Liver (tissue), 9 donors: ENCODE data around the gene DYNLL2. TPM values are rescaled to one million over a fixed set of nuclear protein-coding genes. Genes with fewer than 3 reads are reported as not detected.

Source experiments
- DNase-seq: peaks from one replicate; pipeline ENCODE4 v3.0.0-alpha.2; 2017; ENCODE audit warnings: low spot score
- H3K27ac ChIP-seq, 2 donors: one replicate each; pipeline ENCODE4 v1.7.0; 2013; ENCODE audit warnings: inconsistent platforms in 2 of 2, low read length in 2 of 2, control low read depth in 1 of 2, low read depth in 1 of 2, mild to moderate bottlenecking in 1 of 2
- H3K27me3 ChIP-seq, 4 donors: one replicate each; pipeline versions ENCODE4 v1.6.1 to v1.7.0; 2013; ENCODE audit warnings: low read length in 3 of 4, inconsistent platforms in 1 of 4, mild to moderate bottlenecking in 1 of 4, moderate library complexity in 1 of 4; ENCODE audit not compliant: control insufficient read depth in 4 of 4, insufficient read depth in 4 of 4
- H3K36me3 ChIP-seq, 4 donors: one replicate each; pipeline versions ENCODE4 v1.6.1 to v1.7.0; 2013; ENCODE audit warnings: low read length in 3 of 4, mild to moderate bottlenecking in 3 of 4, low read depth in 1 of 4, moderate library complexity in 1 of 4; ENCODE audit not compliant: control insufficient read depth in 4 of 4, insufficient read depth in 3 of 4
- H3K4me1 ChIP-seq, 4 donors: one replicate each; pipeline versions ENCODE4 v1.6.1 to v1.7.0; 2013; ENCODE audit warnings: low read length in 3 of 4, mild to moderate bottlenecking in 3 of 4, moderate library complexity in 1 of 4; ENCODE audit not compliant: control insufficient read depth in 4 of 4, insufficient read depth in 4 of 4
- H3K4me3 ChIP-seq, 3 donors: one replicate each; pipeline versions ENCODE4 v1.6.1 to v1.7.0; 2013; ENCODE audit warnings: low read length in 3 of 3, control low read depth in 1 of 3, low read depth in 1 of 3, mild to moderate bottlenecking in 1 of 3
- H3K9ac ChIP-seq, 2 donors: one replicate each; pipeline ENCODE4 v1.7.0; 2013; ENCODE audit warnings: low read length in 2 of 2, mild to moderate bottlenecking in 2 of 2, moderate library complexity in 2 of 2, control low read depth in 1 of 2, low read depth in 1 of 2
- H3K9me3 ChIP-seq, 4 donors: one replicate each; pipeline versions ENCODE4 v1.6.1 to v1.7.0; 2013; ENCODE audit warnings: low read length in 3 of 4; ENCODE audit not compliant: control insufficient read depth in 4 of 4
- ATF3 ChIP-seq: IDR thresholded peaks from 2 replicates; pipeline ENCODE4 v1.6.1; 2016; ENCODE audit warnings: antibody characterized with exemption
- EGR1 ChIP-seq, 2 donors: IDR thresholded peaks; 2 replicates each; pipeline ENCODE4 v1.6.1; 2016 to 2018; ENCODE audit warnings: antibody characterized with exemption in 2 of 2, low read depth in 2 of 2
- FOXA1 ChIP-seq: IDR thresholded peaks from 2 replicates; pipeline ENCODE4 v1.6.1; 2016; ENCODE audit warnings: antibody characterized with exemption
- FOXA2 ChIP-seq: IDR thresholded peaks from 2 replicates; pipeline ENCODE4 v1.6.1; 2016; ENCODE audit warnings: antibody characterized with exemption
- HNF4A ChIP-seq, 2 donors: conservative IDR thresholded peaks; 2 replicates each; pipeline ENCODE4 v1.6.1; 2016; ENCODE audit warnings: antibody characterized with exemption in 2 of 2, mild to moderate bottlenecking in 2 of 2
- HNF4G ChIP-seq: IDR thresholded peaks from 2 replicates; pipeline ENCODE4 v1.6.1; 2016; ENCODE audit warnings: antibody characterized with exemption
- JUND ChIP-seq, 2 donors: IDR thresholded peaks; 2 replicates each; pipeline ENCODE4 v1.6.1; 2016; ENCODE audit warnings: antibody characterized with exemption in 2 of 2
- NR2F2 ChIP-seq: IDR thresholded peaks from 2 replicates; pipeline ENCODE4 v1.6.1; 2016; ENCODE audit warnings: antibody characterized with exemption
- RAD21 ChIP-seq, 2 donors: IDR thresholded peaks; 2 replicates each; pipeline ENCODE4 v1.6.1; 2016; ENCODE audit warnings: antibody characterized with exemption in 2 of 2, mild to moderate bottlenecking in 2 of 2
- REST ChIP-seq: IDR thresholded peaks from 2 replicates; pipeline ENCODE4 v1.6.1; 2016; ENCODE audit warnings: antibody characterized with exemption, mild to moderate bottlenecking
- RXRA ChIP-seq, 2 donors: IDR thresholded peaks; 2 replicates each; pipeline ENCODE4 v1.6.1; 2017 to 2018; ENCODE audit warnings: antibody characterized with exemption in 2 of 2, mild to moderate bottlenecking in 1 of 2
- SP1 ChIP-seq: IDR thresholded peaks from 2 replicates; pipeline ENCODE4 v1.6.1; 2018; ENCODE audit warnings: antibody characterized with exemption, mild to moderate bottlenecking
- TAF1 ChIP-seq: conservative IDR thresholded peaks from 2 replicates; pipeline ENCODE4 v1.6.1; 2016; ENCODE audit warnings: antibody characterized with exemption, mild to moderate bottlenecking
- YY1 ChIP-seq: IDR thresholded peaks from 2 replicates; pipeline ENCODE4 v1.6.1; 2016; ENCODE audit warnings: antibody characterized with exemption, mild to moderate bottlenecking
- WGBS: extraction: QIAGEN DNeasy Blood & Tissue Kit; methylation state at CpG from one replicate; pipeline ENCODE4 v1.1.7; 2013; 5-methylcytosine and 5-hydroxymethylcytosine counted together
- polyA plus RNA-seq, 2 donors: library from polyadenylated mRNA; stranded (reverse) in 1 of 2; unstranded in 1 of 2; fragments of 200-250 nt in 1 of 2; fragments of >200 nt in 1 of 2; fragmentation: Nextera tagmentation in 1 of 2; extraction: Ambion mirVana in 1 of 2; gene quantifications; one replicate each; pipeline versions ENCODE4 v1.2.1 to v1.2.3, GENCODE V29; 2013 to 2015
- total RNA-seq, 2 donors: library from RNA; depleted of rRNA; stranded (reverse); fragments of >200 nt; gene quantifications; one replicate each; pipeline ENCODE4 v1.2.3, GENCODE V29; 2014
- TF ChIP-seq, protein P1 (sequence below): fragments of 150-350 bp; IDR thresholded peaks from 2 replicates; pipeline ENCODE4 v1.5.1; 2017; ENCODE audit warnings: improper control_type of control experiment, low read depth, low read length; ENCODE audit not compliant: missing input control
- TF ChIP-seq, protein P2 (sequence below): IDR thresholded peaks from 2 replicates; pipeline ENCODE4 v1.6.1; 2016; ENCODE audit warnings: antibody characterized with exemption
- TF ChIP-seq, protein P3 (sequence below): IDR thresholded peaks from 2 replicates; pipeline ENCODE4 v1.6.1; 2016; ENCODE audit warnings: antibody characterized with exemption
- donor health status: healthy.
- donor health status: healthy.
- donor health status: healthy.
- donor health status: healthy.
- donor health status: healthy.

Gene DYNLL2
- total and polyA plus RNA-seq, 4 donors, result 3.2 to 22.1 (median 14.1) TPM

DNA sequence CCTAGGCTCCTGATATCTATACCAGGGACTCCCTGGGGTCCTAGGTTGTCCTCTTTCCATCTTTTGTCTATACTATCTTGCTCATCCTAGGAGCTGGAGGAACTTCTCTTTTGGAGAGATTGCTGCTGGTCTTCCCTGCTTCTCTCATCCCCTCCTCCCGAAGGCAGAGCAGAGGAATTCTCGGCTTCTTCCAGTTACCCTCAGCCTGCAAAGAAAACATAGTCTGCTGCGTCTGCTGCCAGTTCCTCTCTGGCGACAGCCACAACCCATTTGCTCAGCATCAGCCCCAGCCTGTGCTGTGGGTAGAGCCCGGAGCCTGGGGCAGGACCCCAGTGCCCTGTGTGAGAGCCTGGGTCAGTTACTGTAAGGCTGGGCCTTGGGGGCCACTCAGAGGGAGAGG lies 21.5 kb upstream of the DYNLL2 start:
- H3K4me1 ChIP-seq, result no peaks in the 10 kb centered on the region
- DNase-seq, result no peak
- H3K36me3 ChIP-seq, result no peaks in the 10 kb centered on the region
- no peak overlapping the region for H3K4me3 ChIP-seq
- H3K9me3 ChIP-seq, result no peaks in the 10 kb centered on the region
- H3K27me3 ChIP-seq, result no peaks in the 10 kb centered on the region
- no peak overlapping the region for H3K9ac ChIP-seq
- TF ChIP-seq EGR1 (IDR thresholded peaks at IDR 0.05; ENCODE audit: low read depth in 2 of 2), result no peak
- TF ChIP-seq YY1, result no peak
- no peak for TF ChIP-seq ATF3
- TF ChIP-seq HNF4G, result no peak
- TF ChIP-seq FOXA2, result no peak
- TF ChIP-seq RXRA (IDR thresholded peaks at IDR 0.05), result no peak
- no peak for TF ChIP-seq NR2F2
- TF ChIP-seq FOXA1, result no peak
- TF ChIP-seq, protein P1, sequence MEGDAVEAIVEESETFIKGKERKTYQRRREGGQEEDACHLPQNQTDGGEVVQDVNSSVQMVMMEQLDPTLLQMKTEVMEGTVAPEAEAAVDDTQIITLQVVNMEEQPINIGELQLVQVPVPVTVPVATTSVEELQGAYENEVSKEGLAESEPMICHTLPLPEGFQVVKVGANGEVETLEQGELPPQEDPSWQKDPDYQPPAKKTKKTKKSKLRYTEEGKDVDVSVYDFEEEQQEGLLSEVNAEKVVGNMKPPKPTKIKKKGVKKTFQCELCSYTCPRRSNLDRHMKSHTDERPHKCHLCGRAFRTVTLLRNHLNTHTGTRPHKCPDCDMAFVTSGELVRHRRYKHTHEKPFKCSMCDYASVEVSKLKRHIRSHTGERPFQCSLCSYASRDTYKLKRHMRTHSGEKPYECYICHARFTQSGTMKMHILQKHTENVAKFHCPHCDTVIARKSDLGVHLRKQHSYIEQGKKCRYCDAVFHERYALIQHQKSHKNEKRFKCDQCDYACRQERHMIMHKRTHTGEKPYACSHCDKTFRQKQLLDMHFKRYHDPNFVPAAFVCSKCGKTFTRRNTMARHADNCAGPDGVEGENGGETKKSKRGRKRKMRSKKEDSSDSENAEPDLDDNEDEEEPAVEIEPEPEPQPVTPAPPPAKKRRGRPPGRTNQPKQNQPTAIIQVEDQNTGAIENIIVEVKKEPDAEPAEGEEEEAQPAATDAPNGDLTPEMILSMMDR, result no peak
- no peak for TF ChIP-seq RAD21 (IDR thresholded peaks at IDR 0.05)
- TF ChIP-seq TAF1, result no peak
- no peak for TF ChIP-seq HNF4A (conservative IDR thresholded peaks at IDR 0.05)
- no peak for TF ChIP-seq JUND (IDR thresholded peaks at IDR 0.05)
- TF ChIP-seq REST, result no peak
- TF ChIP-seq, protein P2, sequence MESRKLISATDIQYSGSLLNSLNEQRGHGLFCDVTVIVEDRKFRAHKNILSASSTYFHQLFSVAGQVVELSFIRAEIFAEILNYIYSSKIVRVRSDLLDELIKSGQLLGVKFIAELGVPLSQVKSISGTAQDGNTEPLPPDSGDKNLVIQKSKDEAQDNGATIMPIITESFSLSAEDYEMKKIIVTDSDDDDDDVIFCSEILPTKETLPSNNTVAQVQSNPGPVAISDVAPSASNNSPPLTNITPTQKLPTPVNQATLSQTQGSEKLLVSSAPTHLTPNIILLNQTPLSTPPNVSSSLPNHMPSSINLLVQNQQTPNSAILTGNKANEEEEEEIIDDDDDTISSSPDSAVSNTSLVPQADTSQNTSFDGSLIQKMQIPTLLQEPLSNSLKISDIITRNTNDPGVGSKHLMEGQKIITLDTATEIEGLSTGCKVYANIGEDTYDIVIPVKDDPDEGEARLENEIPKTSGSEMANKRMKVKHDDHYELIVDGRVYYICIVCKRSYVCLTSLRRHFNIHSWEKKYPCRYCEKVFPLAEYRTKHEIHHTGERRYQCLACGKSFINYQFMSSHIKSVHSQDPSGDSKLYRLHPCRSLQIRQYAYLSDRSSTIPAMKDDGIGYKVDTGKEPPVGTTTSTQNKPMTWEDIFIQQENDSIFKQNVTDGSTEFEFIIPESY, result no peak
- TF ChIP-seq SP1, result no peak
- TF ChIP-seq, protein P3, sequence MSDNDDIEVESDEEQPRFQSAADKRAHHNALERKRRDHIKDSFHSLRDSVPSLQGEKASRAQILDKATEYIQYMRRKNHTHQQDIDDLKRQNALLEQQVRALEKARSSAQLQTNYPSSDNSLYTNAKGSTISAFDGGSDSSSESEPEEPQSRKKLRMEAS, result no peak
- no peak overlapping the region for H3K27ac ChIP-seq
- WGBS, result 81% methylated on average over 5 of the region's 5 CpGs

GRCh38 chr17:58065238-58065637 lies 18.0 kb upstream of the DYNLL2 start:
- Histone ChIP-seq H3K36me3 (no peaks in the 10 kb centered on the region), H3K27me3 (no peaks in the 10 kb centered on the region), H3K9ac (no peak overlapping the region), H3K9me3 (no peaks in the 10 kb centered on the region), H3K4me1 (no peaks in the 10 kb centered on the region), H3K27ac (no peak overlapping the region), H3K4me3 (no peak overlapping the region)
- WGBS, result 93% methylated on average over 1 of the region's 1 CpG
- DNase-seq, result no peak
- TF ChIP-seq FOXA1 (no peak), HNF4A (conservative IDR thresholded peaks at IDR 0.05) (no peak)
